ENCODE data around the gene PDE2A.

PDE2A gene

DNA sequence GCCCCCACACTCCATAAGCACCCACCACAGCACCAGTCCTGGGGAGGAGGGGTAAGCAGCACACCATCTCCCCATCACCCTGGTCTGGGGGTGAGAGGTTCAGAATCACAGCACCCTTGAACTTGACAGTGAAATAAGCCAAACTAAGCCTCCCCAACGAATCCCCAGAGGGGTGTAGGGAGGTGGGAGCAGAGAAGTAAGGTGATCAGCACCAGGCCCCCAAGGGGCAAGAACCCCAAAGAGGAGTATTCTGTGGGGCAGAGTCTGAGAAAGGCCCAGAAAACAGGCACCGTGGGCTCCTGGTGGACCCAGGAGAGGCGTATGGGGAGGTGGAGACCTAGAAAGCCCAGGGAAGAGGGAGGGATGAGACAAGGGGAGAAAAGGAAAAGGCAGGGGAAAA, 47.1 kb upstream of the PDE2A start:
- no peaks in the 10 kb centered on the region for H3K27me3 ChIP-seq (ENCODE audit: control insufficient read depth, insufficient read depth, low read length)
- no peaks in the 10 kb centered on the region for H3K36me3 ChIP-seq (ENCODE audit: control insufficient read depth, insufficient read depth, low read length)
- TF ChIP-seq, protein P1, sequence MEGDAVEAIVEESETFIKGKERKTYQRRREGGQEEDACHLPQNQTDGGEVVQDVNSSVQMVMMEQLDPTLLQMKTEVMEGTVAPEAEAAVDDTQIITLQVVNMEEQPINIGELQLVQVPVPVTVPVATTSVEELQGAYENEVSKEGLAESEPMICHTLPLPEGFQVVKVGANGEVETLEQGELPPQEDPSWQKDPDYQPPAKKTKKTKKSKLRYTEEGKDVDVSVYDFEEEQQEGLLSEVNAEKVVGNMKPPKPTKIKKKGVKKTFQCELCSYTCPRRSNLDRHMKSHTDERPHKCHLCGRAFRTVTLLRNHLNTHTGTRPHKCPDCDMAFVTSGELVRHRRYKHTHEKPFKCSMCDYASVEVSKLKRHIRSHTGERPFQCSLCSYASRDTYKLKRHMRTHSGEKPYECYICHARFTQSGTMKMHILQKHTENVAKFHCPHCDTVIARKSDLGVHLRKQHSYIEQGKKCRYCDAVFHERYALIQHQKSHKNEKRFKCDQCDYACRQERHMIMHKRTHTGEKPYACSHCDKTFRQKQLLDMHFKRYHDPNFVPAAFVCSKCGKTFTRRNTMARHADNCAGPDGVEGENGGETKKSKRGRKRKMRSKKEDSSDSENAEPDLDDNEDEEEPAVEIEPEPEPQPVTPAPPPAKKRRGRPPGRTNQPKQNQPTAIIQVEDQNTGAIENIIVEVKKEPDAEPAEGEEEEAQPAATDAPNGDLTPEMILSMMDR (IDR thresholded peaks at IDR 0.05), result no peak
- peaks cover 4% of the 10 kb centered on the region for H3K4me1 ChIP-seq
- H3K27ac ChIP-seq, result peak overlapping the region; percentile 84
- H3K79me2 ChIP-seq, result peaks cover 34% of the 10 kb centered on the region
- H3K9ac ChIP-seq, result no peak overlapping the region
- H3K9me3 ChIP-seq (ENCODE audit: control insufficient read depth, low read length), result no peaks in the 10 kb centered on the region
- no peak overlapping the region for H2AFZ ChIP-seq
- peak overlapping the region; percentile 74 for H3K4me3 ChIP-seq (ENCODE audit: low read depth, low read length)
- peak overlapping the region; percentile 90 for H3K4me2 ChIP-seq (ENCODE audit: low read length)

DNA sequence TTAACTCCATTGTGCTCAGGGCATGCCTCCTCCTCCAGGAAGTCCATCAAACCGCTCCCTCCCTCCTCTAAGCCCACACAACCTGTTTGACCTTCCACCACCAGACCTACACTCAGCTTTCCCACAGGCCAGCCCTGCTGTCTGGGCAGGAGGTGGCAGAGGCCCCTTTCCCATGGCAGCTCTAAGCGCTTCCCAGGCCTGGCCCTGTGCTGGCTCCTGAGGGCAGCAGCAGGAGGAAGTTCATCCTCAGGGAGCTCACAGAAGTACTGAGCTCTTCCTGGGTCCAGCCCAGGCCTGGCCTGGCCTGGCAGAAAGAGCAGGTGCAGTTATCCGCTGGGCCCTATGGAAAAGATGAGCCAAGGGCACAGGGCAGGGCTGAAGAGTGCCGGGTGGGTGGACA, 46.6 kb upstream of the PDE2A start:
- peak overlapping the region; percentile 74 for H3K4me3 ChIP-seq (ENCODE audit: low read depth, low read length)
- peaks cover 34% of the 10 kb centered on the region for H3K79me2 ChIP-seq
- no peak overlapping the region for H3K9ac ChIP-seq
- H3K36me3 ChIP-seq (ENCODE audit: control insufficient read depth, insufficient read depth, low read length), result no peaks in the 10 kb centered on the region
- no peaks in the 10 kb centered on the region for H3K9me3 ChIP-seq (ENCODE audit: control insufficient read depth, low read length)
- peak overlapping the region; percentile 84 for H3K27ac ChIP-seq
- peak overlapping the region; percentile 90 for H3K4me2 ChIP-seq (ENCODE audit: low read length)
- peaks cover 4% of the 10 kb centered on the region for H3K4me1 ChIP-seq
- no peaks in the 10 kb centered on the region for H3K27me3 ChIP-seq (ENCODE audit: control insufficient read depth, insufficient read depth, low read length)
- TF ChIP-seq, protein P1 (IDR thresholded peaks at IDR 0.05), result no peak
- H2AFZ ChIP-seq, result no peak overlapping the region

DNA sequence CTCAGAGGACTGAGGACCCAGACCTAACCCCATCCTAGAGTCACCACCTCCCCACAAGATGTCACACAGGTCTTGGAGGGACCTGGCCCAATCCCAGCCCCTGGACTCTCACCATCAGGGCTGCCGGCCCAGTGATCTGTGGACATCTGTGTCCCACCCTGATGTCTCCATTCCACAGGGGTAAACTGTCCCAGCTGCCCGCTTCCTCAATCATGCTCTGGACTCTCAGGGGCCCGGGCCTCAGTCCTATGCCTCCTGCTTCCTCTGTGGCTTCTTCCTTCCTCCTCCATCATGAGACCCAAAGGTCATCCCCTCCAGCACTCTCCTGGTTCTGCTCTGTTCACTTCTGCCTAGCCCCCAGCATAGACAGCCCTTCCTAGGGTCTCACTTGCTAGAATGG, 45.8 kb upstream of the PDE2A start:
- Histone ChIP-seq H3K4me2 (ENCODE audit: low read length) (peak overlapping the region; percentile 90), H3K27ac (no peak overlapping the region), H3K9ac (no peak overlapping the region), H3K79me2 (peaks cover 33% of the 10 kb centered on the region), H3K36me3 (ENCODE audit: control insufficient read depth, insufficient read depth, low read length) (no peaks in the 10 kb centered on the region), H3K4me3 (ENCODE audit: low read depth, low read length) (peak overlapping the region; percentile 27), H3K9me3 (ENCODE audit: control insufficient read depth, low read length) (no peaks in the 10 kb centered on the region), H3K27me3 (ENCODE audit: control insufficient read depth, insufficient read depth, low read length) (no peaks in the 10 kb centered on the region), H2AFZ (no peak overlapping the region), H3K4me1 (peaks cover 4% of the 10 kb centered on the region)
- TF ChIP-seq, protein P1 (IDR thresholded peaks at IDR 0.05), result no peak

DNA sequence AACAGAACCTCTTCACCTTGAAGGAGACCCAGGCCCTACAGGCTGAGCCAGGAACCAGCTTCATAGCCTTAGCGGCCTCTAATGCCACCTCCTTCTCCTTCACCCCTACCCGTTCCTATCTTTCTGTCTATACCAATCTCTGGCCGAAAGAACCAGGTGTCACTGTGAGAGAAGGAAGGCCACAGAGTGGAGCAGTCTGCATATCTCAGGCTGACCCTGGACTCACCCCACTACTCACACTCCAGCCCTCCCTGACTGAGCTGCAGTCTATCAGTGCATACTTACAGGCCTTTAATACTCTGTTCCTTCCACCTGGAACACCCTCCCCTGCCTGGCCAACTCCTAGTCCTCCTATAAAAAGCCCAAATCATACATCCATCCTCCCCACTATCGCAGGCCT, 45.3 kb upstream of the PDE2A start:
- Histone ChIP-seq H3K79me2 (peaks cover 28% of the 10 kb centered on the region), H3K4me3 (ENCODE audit: low read depth, low read length) (no peak overlapping the region), H3K4me2 (ENCODE audit: low read length) (no peak overlapping the region), H3K9me3 (ENCODE audit: control insufficient read depth, low read length) (no peaks in the 10 kb centered on the region), H3K4me1 (peaks cover 4% of the 10 kb centered on the region), H3K36me3 (ENCODE audit: control insufficient read depth, insufficient read depth, low read length) (no peaks in the 10 kb centered on the region), H3K9ac (no peak overlapping the region), H3K27me3 (ENCODE audit: control insufficient read depth, insufficient read depth, low read length) (no peaks in the 10 kb centered on the region), H3K27ac (no peak overlapping the region), H2AFZ (no peak overlapping the region)
- TF ChIP-seq, protein P1 (IDR thresholded peaks at IDR 0.05), result no peak

DNA sequence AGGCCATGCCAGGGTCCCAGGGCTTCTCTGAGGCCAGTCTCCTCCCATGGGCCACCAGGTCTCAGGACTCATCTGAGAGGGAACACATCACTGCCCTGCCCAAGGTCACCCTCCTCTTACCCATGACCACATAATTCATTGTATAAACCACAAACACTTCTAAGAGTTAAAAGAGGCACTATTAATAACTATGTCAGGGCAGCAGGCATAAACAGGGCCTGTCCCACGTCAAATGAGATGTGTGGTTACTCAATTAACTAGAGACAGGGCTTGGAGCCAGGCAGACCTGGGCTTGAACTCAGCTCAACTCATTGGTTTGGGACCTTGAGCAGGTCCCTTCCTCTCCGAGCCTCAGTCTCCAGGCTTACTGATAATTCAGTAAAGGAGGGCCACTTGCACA, 44.9 kb upstream of the PDE2A start:
- Histone ChIP-seq H3K4me3 (ENCODE audit: low read depth, low read length) (no peak overlapping the region), H3K9ac (no peak overlapping the region), H3K27ac (no peak overlapping the region), H3K4me2 (ENCODE audit: low read length) (no peak overlapping the region), H3K4me1 (peaks cover 4% of the 10 kb centered on the region), H3K9me3 (ENCODE audit: control insufficient read depth, low read length) (no peaks in the 10 kb centered on the region), H2AFZ (no peak overlapping the region), H3K79me2 (peaks cover 25% of the 10 kb centered on the region), H3K36me3 (ENCODE audit: control insufficient read depth, insufficient read depth, low read length) (no peaks in the 10 kb centered on the region), H3K27me3 (ENCODE audit: control insufficient read depth, insufficient read depth, low read length) (no peaks in the 10 kb centered on the region)
- TF ChIP-seq, protein P1 (IDR thresholded peaks at IDR 0.05), result no peak
